Activated T-helper 2 cell treated with anti-CD3 and anti-CD28 coated beads, Interferon-gamma antibody, Interleukin-2, Interleukin-4, amounts not matched to agents 10 μg/mL and 5 μg/mL and 100 μg/mL, durations not matched to agents 14 hours and 24 hours and 36 hours (primary cell): ENCODE results near the gene ZNF791. TPM values are rescaled to one million over a fixed set of nuclear protein-coding genes. Genes with fewer than 3 reads are reported as not detected.
"Not testable (repeated sequence)": the region's sequence is repeated elsewhere in the genome, so short reads cannot be mapped to it uniquely, and the experiment has no call there.

Experiments used
- DNase-seq: peaks from one replicate; pipeline ENCODE4 v3.0.0; 2021; ENCODE audit warnings: low spot score
- H3K27ac Mint-ChIP-seq: one replicate; pipeline ENCODE4 v1.8.0; 2021; ENCODE audit warnings: mixed read lengths
- H3K27me3 Mint-ChIP-seq: one replicate; pipeline ENCODE4 v1.8.0; 2021; ENCODE audit warnings: low read depth, mixed read lengths
- H3K36me3 Mint-ChIP-seq: one replicate; pipeline ENCODE4 v1.8.0; 2021; ENCODE audit warnings: low read depth, mixed read lengths
- H3K4me1 Mint-ChIP-seq: one replicate; pipeline ENCODE4 v1.8.0; 2021; ENCODE audit warnings: low read depth, mixed read lengths
- H3K4me3 Mint-ChIP-seq: one replicate; pipeline ENCODE4 v1.8.0; 2021; ENCODE audit warnings: low read depth, mild to moderate bottlenecking, moderate library complexity, mixed read lengths
- H3K9me3 Mint-ChIP-seq: one replicate; pipeline ENCODE4 v1.8.0; 2021; ENCODE audit warnings: mixed read lengths
- intact Hi-C: fragments of 100-400 bp; cut with micrococcal nuclease; formaldehyde crosslinking; loops from one replicate; pipeline ENCODE4 v1.15.1; 2023
- total RNA-seq: library from RNA; stranded (reverse); gene quantifications from 2 replicates; pipeline ENCODE4 v1.2.3, GENCODE V29; 2022

Gene ZNF791
- total RNA-seq, 1 donor from 2014 or later: 22.5 TPM

DNA sequence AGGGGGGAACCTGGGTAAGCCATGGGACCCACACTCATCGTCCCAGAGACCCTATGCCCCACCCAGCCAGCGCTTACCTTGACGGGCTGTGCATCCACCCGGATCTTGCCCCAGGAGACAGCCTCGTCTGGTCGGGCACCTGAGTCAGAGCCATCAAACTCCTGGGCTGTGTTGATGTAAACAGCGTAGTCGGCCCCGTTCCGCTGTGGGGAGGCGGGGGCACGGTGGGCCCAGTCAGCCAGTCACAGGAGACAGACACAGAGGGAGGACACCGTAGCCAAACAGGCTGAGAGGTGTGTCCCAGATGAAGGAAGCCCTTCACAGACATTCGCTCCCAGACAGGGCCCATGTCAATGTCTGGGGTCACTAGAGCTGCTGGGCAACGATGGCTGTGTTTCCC, 65.2 kb downstream of the ZNF791 start:
- no peak overlapping the region for H3K27ac Mint-ChIP-seq

DNA sequence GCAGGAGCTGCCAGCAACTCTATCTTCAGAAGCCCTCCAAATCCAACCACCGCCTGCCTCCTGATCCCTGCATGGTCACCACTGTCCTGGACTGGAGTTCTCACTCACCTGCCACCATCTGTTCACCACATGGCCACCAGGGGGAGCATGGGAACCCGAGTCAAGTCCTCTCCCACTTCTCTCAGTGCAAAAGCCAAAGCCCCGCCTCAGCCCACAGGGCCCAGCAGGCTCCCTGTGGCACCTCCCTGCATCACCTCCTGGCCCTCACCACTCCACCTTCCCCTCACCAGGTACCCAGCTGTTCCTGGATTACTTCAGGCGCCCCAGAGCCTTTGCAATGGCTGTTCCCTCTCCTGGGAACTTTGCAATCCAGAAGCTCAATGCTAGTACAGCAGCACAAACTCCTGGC, 65.7 kb downstream of the ZNF791 start:
- peak; percentile 78 for DNase-seq
- Mint-ChIP-seq H3K27me3 (no peaks in the 10 kb centered on the region), H3K4me3 (no peak overlapping the region), H3K9me3 (no peaks in the 10 kb centered on the region), H3K36me3 (peaks cover 77% of the 10 kb centered on the region), H3K27ac (no peak overlapping the region), H3K4me1 (peaks cover 12% of the 10 kb centered on the region)
- intact Hi-C loops: loop anchor here (1.0 kb wide), 1 partner anchor 36 kb away; no protein-coding TSS in a partner anchor

More for the DNA sequence above, 65.2 kb downstream of the ZNF791 start:
- no peak for DNase-seq
- no peak overlapping the region for H3K4me3 Mint-ChIP-seq
- H3K36me3 Mint-ChIP-seq: peaks cover 73% of the 10 kb centered on the region
- no peaks in the 10 kb centered on the region for H3K9me3 Mint-ChIP-seq
- H3K4me1 Mint-ChIP-seq: peaks cover 9% of the 10 kb centered on the region
- intact Hi-C loops: loop anchor here (1.0 kb wide), 1 partner anchor 36 kb away; no protein-coding TSS in a partner anchor
- no peaks in the 10 kb centered on the region for H3K27me3 Mint-ChIP-seq

DNA sequence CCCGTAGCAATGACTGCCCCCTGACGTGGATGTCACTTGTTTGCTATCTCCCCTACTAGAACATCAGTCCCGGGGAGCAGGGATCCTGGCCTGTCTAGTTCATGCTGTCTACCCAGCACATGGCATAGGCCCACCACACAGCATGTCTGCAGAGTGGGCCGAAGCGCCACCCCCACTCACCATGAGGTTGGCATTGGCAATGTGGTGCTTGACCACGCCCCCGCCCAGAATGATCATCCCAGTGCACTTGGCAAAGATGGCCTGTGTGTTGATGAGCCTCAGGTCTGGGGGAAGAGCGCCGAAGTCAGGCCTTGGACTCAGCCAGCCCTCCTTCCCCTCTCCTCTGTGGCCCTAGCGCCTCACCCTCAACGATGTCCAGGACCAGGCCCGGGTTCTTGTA, 66.2 kb downstream of the ZNF791 start:
- Mint-ChIP-seq H3K27ac (no peak overlapping the region), H3K4me1 (peaks cover 10% of the 10 kb centered on the region), H3K27me3 (no peaks in the 10 kb centered on the region), H3K4me3 (no peak overlapping the region), H3K9me3 (no peaks in the 10 kb centered on the region), H3K36me3 (peaks cover 74% of the 10 kb centered on the region)
- DNase-seq: no peak
- intact Hi-C loops: loop anchor here (1.0 kb wide), 1 partner anchor 37 kb away; no protein-coding TSS in a partner anchor

DNA sequence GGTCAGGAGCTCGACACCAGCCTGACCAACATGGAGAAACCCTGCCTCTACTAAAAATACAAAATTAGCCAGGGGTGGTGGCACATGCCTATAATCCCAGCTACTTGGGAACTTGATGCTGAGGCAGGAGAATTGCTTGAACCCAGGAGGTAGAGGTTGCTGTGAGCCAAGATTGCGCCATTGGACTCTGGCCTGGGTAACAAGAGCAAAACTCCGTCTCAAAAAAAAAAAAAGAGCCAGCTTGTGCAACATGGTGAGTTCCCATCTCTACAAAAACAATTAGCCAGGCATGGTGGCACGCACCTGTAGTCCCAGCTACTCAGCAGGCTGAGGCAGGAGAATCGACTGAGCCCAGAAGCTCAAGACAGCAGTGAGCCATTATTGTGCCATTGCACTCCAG, 67.3 kb downstream of the ZNF791 start:
- H3K4me1 Mint-ChIP-seq, H3K27me3 Mint-ChIP-seq, intact Hi-C loops, DNase-seq, H3K27ac Mint-ChIP-seq, H3K4me3 Mint-ChIP-seq, H3K9me3 Mint-ChIP-seq: not testable (repeated sequence)
- peaks cover 67% of the 10 kb centered on the region for H3K36me3 Mint-ChIP-seq

DNA sequence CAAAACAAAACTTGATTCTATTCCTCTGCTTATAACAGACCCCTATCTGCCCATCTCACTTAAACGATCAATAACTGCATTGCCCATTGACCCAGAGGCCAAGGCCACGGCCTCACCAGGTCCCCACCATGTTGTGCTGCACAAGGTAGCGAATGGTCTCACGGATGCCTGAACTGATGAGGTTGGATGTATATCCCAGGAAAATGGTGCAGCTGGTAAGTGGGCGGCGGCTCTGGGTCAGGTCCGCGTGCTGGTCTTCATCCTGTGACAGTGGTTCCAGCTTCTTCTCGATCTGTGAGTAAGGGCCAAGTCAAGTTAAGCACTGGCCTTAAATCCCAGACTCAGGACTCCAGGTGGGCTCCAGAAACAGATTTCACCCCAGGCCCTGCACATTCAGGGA, 69.3 kb downstream of the ZNF791 start:
- intact Hi-C loops: loop anchor here (2.0 to 5.0 kb wide), 5 partner anchors 17 to 167 kb away; partner anchors contain the start of genes FBXW9, JUNB, ZNF490 and ZNF791
- Mint-ChIP-seq H3K36me3 (peaks cover 48% of the 10 kb centered on the region), H3K27ac (no peak overlapping the region), H3K9me3 (no peaks in the 10 kb centered on the region), H3K27me3 (no peaks in the 10 kb centered on the region), H3K4me3 (peak overlapping the region; percentile 99), H3K4me1 (peaks cover 8% of the 10 kb centered on the region)
- no peak for DNase-seq

DNA sequence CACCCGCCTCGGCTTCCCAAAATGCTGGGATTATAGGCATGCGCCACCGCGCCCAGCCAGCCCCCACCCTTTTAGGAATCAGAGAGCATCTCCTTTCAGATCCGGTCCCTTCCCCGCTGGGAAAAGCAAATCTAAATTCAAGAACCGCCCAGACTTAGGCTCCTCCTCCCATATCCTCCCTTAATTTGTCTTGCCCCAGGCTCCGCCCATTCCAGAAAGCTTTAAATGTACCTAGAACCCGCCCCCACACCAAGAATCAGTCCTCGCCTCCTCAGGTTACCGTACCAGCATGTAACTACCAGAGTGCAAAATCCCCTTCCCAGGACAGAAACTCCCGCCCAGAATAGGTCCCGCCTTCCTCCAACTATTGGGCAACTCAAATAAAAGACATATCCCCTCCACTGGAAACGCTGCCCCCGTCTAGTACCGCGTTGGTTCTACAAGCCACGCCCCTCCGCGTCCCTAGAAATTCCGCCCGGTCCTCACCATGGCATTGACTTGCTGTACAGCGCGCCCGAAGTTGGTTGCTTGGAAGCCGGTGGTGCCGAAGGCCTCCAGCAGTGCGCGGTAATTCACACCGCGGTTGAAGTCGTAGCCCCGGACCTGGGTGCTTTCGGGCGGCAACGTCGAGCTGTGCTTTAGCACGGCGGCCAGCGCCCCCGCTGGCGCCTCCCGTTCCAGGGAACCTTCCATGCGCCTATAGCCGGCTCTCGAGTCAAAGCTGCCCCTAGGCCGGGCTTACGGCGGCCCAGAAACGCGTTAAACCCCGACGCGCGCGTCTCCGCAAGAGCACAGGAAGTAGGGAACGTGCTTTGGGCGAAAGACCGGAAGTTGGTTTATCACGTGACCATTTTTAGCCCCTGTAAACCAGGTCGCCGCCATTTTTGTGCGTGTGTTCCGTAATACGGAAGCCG, 70.6 kb downstream of the ZNF791 start, which contains the start of gene DHPS:
TSS of gene DHPS (minus strand) at position 807 of the 914 bp plus-strand sequence. CDS start at position 693, 114 bp downstream.
- intact Hi-C loops: loop anchor here (1.0 to 5.0 kb wide), 7 partner anchors 12 to 166 kb away; partner anchors contain the start of genes FBXW9, JUNB, ZNF490 and ZNF791
- H3K9me3 Mint-ChIP-seq: no peaks in the 10 kb centered on the region
- H3K27ac Mint-ChIP-seq: peak within 1 kb of the TSS; percentile 88
- H3K36me3 Mint-ChIP-seq: peaks cover 35% of the 10 kb centered on the region
- peak within 1 kb of the TSS; percentile 99 for H3K4me3 Mint-ChIP-seq
- H3K27me3 Mint-ChIP-seq: no peaks in the 10 kb centered on the region
- H3K4me1 Mint-ChIP-seq: peaks cover 8% of the 10 kb centered on the region
- DNase-seq: peak; percentile 89

Other genes with a start within 250 kb of the ZNF791 start
- 0.55 and 1.2 TPM in 2 replicates for gene ZNF442, start 245.2 kb upstream of the ZNF791 start, total RNA-seq
- gene ZNF799, start 209.6 kb upstream of the ZNF791 start, total RNA-seq: 3.8 and 5.3 TPM in 2 replicates
- gene ZNF443, start 169.9 kb upstream of the ZNF791 start, total RNA-seq: 4.3 and 4.5 TPM in 2 replicates
- 0.18 and 2.4 TPM in 2 replicates for gene ZNF709, start 126.1 kb upstream of the ZNF791 start, total RNA-seq
- gene ZNF564, start 59.4 kb upstream of the ZNF791 start, total RNA-seq: 7.4 and 7.6 TPM in 2 replicates
- gene ZNF490, start 107 bp upstream of the ZNF791 start, total RNA-seq: 7.0 and 9.9 TPM in 2 replicates
- 133 and 147 TPM in 2 replicates for gene MAN2B1, start 55.8 kb downstream of the ZNF791 start, total RNA-seq
- gene WDR83, start 55.9 kb downstream of the ZNF791 start, total RNA-seq: 23.1 and 23.7 TPM in 2 replicates
- gene DHPS, start 71.0 kb downstream of the ZNF791 start, total RNA-seq: 122 and 134 TPM in 2 replicates
- gene GNG14, start 77.1 kb downstream of the ZNF791 start, total RNA-seq: not detected in 2 replicates
- 8.8 and 9.4 TPM in 2 replicates for gene FBXW9, start 85.7 kb downstream of the ZNF791 start, total RNA-seq
- 109 and 112 TPM in 2 replicates for gene TNPO2, start 113.0 kb downstream of the ZNF791 start, total RNA-seq
- gene TRIR, start 123.8 kb downstream of the ZNF791 start, total RNA-seq: 204 and 210 TPM in 2 replicates
- 62.7 and 62.8 TPM in 2 replicates for gene GET3, start 126.6 kb downstream of the ZNF791 start, total RNA-seq
- gene BEST2, start 140.9 kb downstream of the ZNF791 start, total RNA-seq: 0.11 TPM in 1 of 2 replicates, not detected in the other
- 18.3 and 25.1 TPM in 2 replicates for gene HOOK2, start 164.6 kb downstream of the ZNF791 start, total RNA-seq
- 333 and 351 TPM in 2 replicates for gene JUNB, start 180.6 kb downstream of the ZNF791 start, total RNA-seq
- gene PRDX2, start 190.9 kb downstream of the ZNF791 start, total RNA-seq: 274 and 279 TPM in 2 replicates
- 28.6 and 29.8 TPM in 2 replicates for gene THSD8, start 191.1 kb downstream of the ZNF791 start, total RNA-seq
- gene RNASEH2A, start 195.7 kb downstream of the ZNF791 start, total RNA-seq: 38.3 and 40.6 TPM in 2 replicates
- gene RTBDN, start 223.7 kb downstream of the ZNF791 start, total RNA-seq: not detected in 2 replicates
- gene MAST1, start 227.6 kb downstream of the ZNF791 start, total RNA-seq: 5.2 and 6.5 TPM in 2 replicates